WERI-Rb-1 (cell line): ENCODE measurements around the gene NCOA4.
A peak's percentile ranks its signal among the peaks of the same experiment; 100 is the strongest.

Experiments used
- DNase-seq: peaks from one replicate; pipeline ENCODE4 v3.0.0-alpha.2; 2020
- H3K27ac ChIP-seq: fragments of 250-450 bp; sonication (Bioruptor Pico); 2 replicates; pipeline ENCODE4 v1.5.1; 2020; ENCODE audit warnings: mild to moderate bottlenecking, moderate library complexity
- H3K27me3 ChIP-seq: fragments of 250-450 bp; sonication (Bioruptor Pico); 2 replicates; pipeline ENCODE4 v1.5.1; 2021; ENCODE audit warnings: mild to moderate bottlenecking, low read depth, moderate library complexity; ENCODE audit not compliant: insufficient read depth, severe bottlenecking
- H3K36me3 ChIP-seq: fragments of 250-450 bp; sonication (Bioruptor Pico); 2 replicates; pipeline ENCODE4 v1.5.1; 2020; ENCODE audit warnings: mild to moderate bottlenecking, moderate library complexity
- H3K4me3 ChIP-seq: 2 replicates; pipeline ENCODE4 v1.5.1; 2011; ENCODE audit warnings: low read depth, mild to moderate bottlenecking, control low read depth, low read length
- H3K9me3 ChIP-seq: fragments of 250-450 bp; sonication (Bioruptor Pico); 2 replicates; pipeline ENCODE4 v1.5.1; 2021; ENCODE audit warnings: mild to moderate bottlenecking, moderate library complexity; ENCODE audit not compliant: severe bottlenecking
- CTCF ChIP-seq: IDR thresholded peaks from 2 replicates; pipeline ENCODE4 v1.5.1; 2011; ENCODE audit warnings: low read depth, mild to moderate bottlenecking, control low read depth, inconsistent platforms, low read length

Gene NCOA4

GRCh38 chr10:46026106-46026505 is 4.3 kb downstream of the NCOA4 start:
- H3K36me3 ChIP-seq, result no peaks in the 10 kb centered on the region; the same call in 1 of the 2 replicates
- peak overlapping the region; percentile 2; the same call in 1 of the 2 replicates for H3K27ac ChIP-seq
- no peak for TF ChIP-seq CTCF
- H3K9me3 ChIP-seq, result no peaks in the 10 kb centered on the region
- no peak overlapping the region for H3K4me3 ChIP-seq
- no peak for DNase-seq
- H3K27me3 ChIP-seq, result no peaks in the 10 kb centered on the region

GRCh38 chr10:46025406-46025805 is 5.0 kb downstream of the NCOA4 start:
- no peaks in the 10 kb centered on the region for H3K27me3 ChIP-seq
- H3K4me3 ChIP-seq, result no peak overlapping the region
- TF ChIP-seq CTCF, result no peak
- H3K9me3 ChIP-seq, result no peaks in the 10 kb centered on the region
- no peaks in the 10 kb centered on the region; the same call in 1 of the 2 replicates for H3K36me3 ChIP-seq
- peak overlapping the region; percentile 2 for H3K27ac ChIP-seq
- DNase-seq, result peak; percentile 33

- Histone ChIP-seq H3K4me3 (no peak overlapping the region), H3K36me3 (no peaks in the 10 kb centered on the region; the same call in 1 of the 2 replicates), H3K9me3 (no peaks in the 10 kb centered on the region), H3K27me3 (no peaks in the 10 kb centered on the region), H3K27ac (peak overlapping the region; percentile 2; the same call in 1 of the 2 replicates)
- TF ChIP-seq CTCF, result no peak
- no peak for DNase-seq
These were observed 5.5 kb downstream of the NCOA4 start for GRCh38 chr10:46024948-46025347.

GRCh38 chr10:46022978-46023702 is 7.3 kb downstream of the NCOA4 start:
- peak overlapping the region; percentile 58 for H3K4me3 ChIP-seq
- peak overlapping the region; percentile 75 for H3K27ac ChIP-seq
- no peaks in the 10 kb centered on the region for H3K27me3 ChIP-seq
- H3K36me3 ChIP-seq, result no peaks in the 10 kb centered on the region; the same call in 1 of the 2 replicates
- no peaks in the 10 kb centered on the region for H3K9me3 ChIP-seq
- peak; percentile 34; the same call in 1 of the 2 replicates for TF ChIP-seq CTCF
- DNase-seq, result peak; percentile 97

GRCh38 chr10:46020344-46020657 is 10.1 kb downstream of the NCOA4 start:
- Histone ChIP-seq H3K36me3 (peaks cover 7% of the 10 kb centered on the region), H3K27ac (no peak overlapping the region), H3K27me3 (no peaks in the 10 kb centered on the region), H3K4me3 (no peak overlapping the region), H3K9me3 (no peaks in the 10 kb centered on the region)
- DNase-seq, result no peak
- TF ChIP-seq CTCF, result no peak
